NB4 (cell line): ENCODE data around the gene ZNF132.

Experiments used
- POLR2A ChIP-seq: IDR thresholded peaks from 2 replicates; pipeline ENCODE4 v1.6.1; 2011; ENCODE audit warnings: mild to moderate bottlenecking; ENCODE audit not compliant: insufficient read length; ENCODE audit errors: extremely low read depth
- TF ChIP-seq, protein P1 (sequence below): IDR thresholded peaks from one replicate; pipeline ENCODE4 v1.5.1; 2012; ENCODE audit warnings: low read depth, low read length
- TF ChIP-seq, protein P2 (sequence below): IDR thresholded peaks from 2 replicates; pipeline ENCODE4 v1.6.1; 2011; ENCODE audit warnings: low read depth, low read length

- no peak for TF ChIP-seq POLR2A
- TF ChIP-seq, protein P1, sequence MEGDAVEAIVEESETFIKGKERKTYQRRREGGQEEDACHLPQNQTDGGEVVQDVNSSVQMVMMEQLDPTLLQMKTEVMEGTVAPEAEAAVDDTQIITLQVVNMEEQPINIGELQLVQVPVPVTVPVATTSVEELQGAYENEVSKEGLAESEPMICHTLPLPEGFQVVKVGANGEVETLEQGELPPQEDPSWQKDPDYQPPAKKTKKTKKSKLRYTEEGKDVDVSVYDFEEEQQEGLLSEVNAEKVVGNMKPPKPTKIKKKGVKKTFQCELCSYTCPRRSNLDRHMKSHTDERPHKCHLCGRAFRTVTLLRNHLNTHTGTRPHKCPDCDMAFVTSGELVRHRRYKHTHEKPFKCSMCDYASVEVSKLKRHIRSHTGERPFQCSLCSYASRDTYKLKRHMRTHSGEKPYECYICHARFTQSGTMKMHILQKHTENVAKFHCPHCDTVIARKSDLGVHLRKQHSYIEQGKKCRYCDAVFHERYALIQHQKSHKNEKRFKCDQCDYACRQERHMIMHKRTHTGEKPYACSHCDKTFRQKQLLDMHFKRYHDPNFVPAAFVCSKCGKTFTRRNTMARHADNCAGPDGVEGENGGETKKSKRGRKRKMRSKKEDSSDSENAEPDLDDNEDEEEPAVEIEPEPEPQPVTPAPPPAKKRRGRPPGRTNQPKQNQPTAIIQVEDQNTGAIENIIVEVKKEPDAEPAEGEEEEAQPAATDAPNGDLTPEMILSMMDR: no peak
- TF ChIP-seq, protein P2, sequence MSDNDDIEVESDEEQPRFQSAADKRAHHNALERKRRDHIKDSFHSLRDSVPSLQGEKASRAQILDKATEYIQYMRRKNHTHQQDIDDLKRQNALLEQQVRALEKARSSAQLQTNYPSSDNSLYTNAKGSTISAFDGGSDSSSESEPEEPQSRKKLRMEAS: no peak
These were observed 15.4 kb upstream of the ZNF132 start for GRCh38 chr19:58455306-58455705.
